GM23338 (cell line): ENCODE results near the gene THSD4. TPM values are rescaled to one million over a fixed set of nuclear protein-coding genes. Genes with fewer than 3 reads are reported as not detected.

ENCODE experiments used
- ATAC-seq: fragments of 200-7000 bp; cut with Tn5 transposase; 3 replicates; pipeline ENCODE4 v1.9.1; 2020
- DNase-seq: peaks from one replicate; pipeline ENCODE4 v3.0.0-alpha.2; 2015; ENCODE audit warnings: low spot score
- H2AFZ ChIP-seq: fragments of 200-600 bp; sonication (generic); 2 replicates; pipeline ENCODE4 v1.8.0; 2016; ENCODE audit warnings: antibody characterized with exemption, mild to moderate bottlenecking, moderate library complexity
- H3F3A ChIP-seq: fragments of 200-600 bp; sonication (generic); replicated peaks from 2 replicates; pipeline ENCODE4 v1.8.0; 2017; ENCODE audit warnings: antibody characterized with exemption, mixed run types, low read depth
- H3K27ac ChIP-seq: fragments of 200-600 bp; sonication (generic); 2 replicates; pipeline ENCODE4 v1.6.1; 2016; ENCODE audit warnings: low read depth
- H3K27me3 ChIP-seq: fragments of 200-600 bp; sonication (generic); 2 replicates; pipeline ENCODE4 v1.8.0; 2016; ENCODE audit warnings: mild to moderate bottlenecking, mixed run types, moderate library complexity; ENCODE audit not compliant: insufficient read depth
- H3K36me3 ChIP-seq: fragments of 200-600 bp; sonication (generic); 2 replicates; pipeline ENCODE4 v1.8.0; 2016; ENCODE audit warnings: mild to moderate bottlenecking; ENCODE audit not compliant: insufficient read depth
- H3K4me1 ChIP-seq: fragments of 200-600 bp; sonication (generic); 2 replicates; pipeline ENCODE4 v1.8.0; 2016; ENCODE audit warnings: mild to moderate bottlenecking, moderate library complexity; ENCODE audit not compliant: insufficient read depth
- H3K4me2 ChIP-seq: fragments of 200-600 bp; sonication (generic); 2 replicates; pipeline ENCODE4 v1.7.1; 2017; ENCODE audit warnings: mixed run types
- H3K4me3 ChIP-seq: fragments of 200-600 bp; sonication (generic); 2 replicates; pipeline ENCODE4 v1.6.1; 2016; ENCODE audit warnings: mixed run types
- H3K79me2 ChIP-seq: fragments of 200-600 bp; sonication (generic); replicated peaks from 2 replicates; pipeline ENCODE4 v1.8.0; 2017; ENCODE audit warnings: mild to moderate bottlenecking; ENCODE audit not compliant: insufficient read depth
- H3K9me2 ChIP-seq: fragments of 200-600 bp; sonication (generic); 2 replicates; pipeline ENCODE4 v1.8.0; 2017; ENCODE audit not compliant: insufficient read depth
- H4K20me1 ChIP-seq: fragments of 200-600 bp; sonication (generic); replicated peaks from 2 replicates; pipeline ENCODE4 v1.8.0; 2017; ENCODE audit warnings: mild to moderate bottlenecking; ENCODE audit not compliant: insufficient read depth
- H3K27ac Mint-ChIP-seq: 2 replicates; pipeline ENCODE4 v1.8.0; 2020; ENCODE audit warnings: inconsistent platforms, mild to moderate bottlenecking, moderate library complexity, mixed read lengths
- H3K27me3 Mint-ChIP-seq: 3 replicates; pipeline ENCODE4 v1.8.0; 2022; ENCODE audit warnings: low read depth, mild to moderate bottlenecking, moderate library complexity, mixed read lengths, inconsistent platforms; ENCODE audit not compliant: insufficient read depth, poor library complexity
- H3K36me3 Mint-ChIP-seq: 3 replicates; pipeline ENCODE4 v1.8.0; 2021; ENCODE audit warnings: low read depth, mild to moderate bottlenecking, inconsistent platforms, moderate library complexity, mixed read lengths
- H3K4me1 Mint-ChIP-seq: 3 replicates; pipeline ENCODE4 v1.8.0; 2020; ENCODE audit warnings: mild to moderate bottlenecking, inconsistent platforms, mixed read lengths
- H3K4me3 Mint-ChIP-seq: 3 replicates; pipeline ENCODE4 v1.8.0; 2021; ENCODE audit warnings: moderate library complexity, mild to moderate bottlenecking, inconsistent platforms, mixed read lengths
- H3K9me3 Mint-ChIP-seq: 3 replicates; pipeline ENCODE4 v1.8.0; 2020; ENCODE audit warnings: moderate library complexity, mild to moderate bottlenecking, inconsistent platforms, mixed read lengths
- EZH2 ChIP-seq: fragments of 200-600 bp; sonication (generic); IDR thresholded peaks from one replicate; pipeline ENCODE4 v1.8.0; 2017; ENCODE audit warnings: antibody characterized with exemption, mild to moderate bottlenecking, low read depth; ENCODE audit not compliant: unreplicated experiment
- polyA plus RNA-seq: library from polyadenylated mRNA; unstranded; fragments of >200 nt; fragmentation: Nextera tagmentation; extraction: Ambion mirVana; gene quantifications from 2 replicates; pipeline ENCODE4 v1.2.1, GENCODE V29; 2016
- total RNA-seq: library from RNA; depleted of rRNA; stranded (reverse); fragments of >200 nt; shearing (Covaris generic); gene quantifications from 2 replicates; pipeline ENCODE4 v1.2.3, GENCODE V29; 2014
- TF ChIP-seq, protein P1 (sequence below): fragments of 250-450 bp; sonication (Bioruptor Pico); IDR thresholded peaks from 2 replicates; pipeline ENCODE4 v1.5.0; 2020; ENCODE audit warnings: mild to moderate bottlenecking, moderate library complexity
- TF ChIP-seq, protein P2 (sequence below): IDR thresholded peaks from 2 replicates; pipeline ENCODE4 v1.6.1; 2016; ENCODE audit warnings: antibody characterized with exemption

The THSD4 gene
- total and polyA plus RNA-seq, 2 experiments from 2014 or later = 2.0 to 7.4 TPM

DNA sequence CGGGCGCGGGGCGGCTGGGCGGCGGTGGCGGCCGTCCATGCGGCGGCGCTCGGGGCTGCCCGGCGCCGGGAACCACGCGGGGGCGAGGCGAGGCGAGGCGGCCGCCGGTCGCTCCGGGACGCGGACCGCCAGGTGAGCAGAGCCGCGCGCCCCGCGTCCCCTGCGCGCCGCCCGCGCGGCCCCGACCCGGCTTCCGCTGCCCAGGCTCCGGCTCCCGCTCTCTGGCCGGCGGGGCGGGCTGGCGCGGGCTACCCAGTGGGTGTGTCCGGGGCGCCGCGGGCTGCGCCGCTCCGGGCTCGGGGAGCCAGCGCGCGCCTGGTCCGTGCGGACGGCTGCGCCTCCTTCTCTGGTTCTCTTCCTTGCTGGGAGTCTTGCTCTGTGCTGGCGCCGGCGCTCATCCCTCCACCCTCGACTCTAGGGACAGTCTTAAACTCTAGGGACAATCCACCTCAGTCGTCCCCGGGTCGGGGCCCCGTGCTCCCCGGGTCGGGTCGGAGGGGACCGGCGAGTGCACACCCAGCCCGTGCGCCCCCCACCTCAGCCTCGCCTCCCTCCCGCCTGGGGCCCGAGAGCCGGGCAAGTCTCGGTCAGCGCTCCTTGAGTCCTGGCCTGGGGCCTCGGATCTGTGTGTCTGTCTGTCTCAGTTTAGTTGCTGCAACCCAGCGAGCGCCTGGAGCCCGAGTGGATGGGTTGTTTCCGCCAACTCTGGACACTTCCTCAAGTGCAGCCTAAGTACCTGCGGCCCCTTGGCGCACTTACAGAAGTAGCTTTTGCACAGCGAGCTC, 488 bp downstream of the THSD4 start:
- Histone ChIP-seq H3K4me3 (peak overlapping the region; percentile 93), H4K20me1 (no peaks in the 10 kb centered on the region; the same call in none of the 2 replicates), H3K4me2 (peak overlapping the region; percentile 100), H3F3A (no peaks in the 10 kb centered on the region; the same call in 1 of the 2 replicates), H3K4me1 (peaks cover 26% of the 10 kb centered on the region), H2AFZ (peak overlapping the region; percentile 99), H3K79me2 (peaks cover 3% of the 10 kb centered on the region; the same call in 1 of the 2 replicates), H3K27ac (no peak overlapping the region), H3K27me3 (peaks cover 25% of the 10 kb centered on the region), H3K36me3 (no peaks in the 10 kb centered on the region), H3K9me2 (no peaks in the 10 kb centered on the region)
- Mint-ChIP-seq H3K36me3 (no peaks in the 10 kb centered on the region), H3K4me3 (peak overlapping the region; percentile 81), H3K9me3 (no peaks in the 10 kb centered on the region), H3K27me3 (peaks cover 37% of the 10 kb centered on the region), H3K4me1 (peaks cover 56% of the 10 kb centered on the region), H3K27ac (no peak overlapping the region)
- DNase-seq = peak; percentile 67
- peak; percentile 54 for ATAC-seq
- TF ChIP-seq, protein P1, sequence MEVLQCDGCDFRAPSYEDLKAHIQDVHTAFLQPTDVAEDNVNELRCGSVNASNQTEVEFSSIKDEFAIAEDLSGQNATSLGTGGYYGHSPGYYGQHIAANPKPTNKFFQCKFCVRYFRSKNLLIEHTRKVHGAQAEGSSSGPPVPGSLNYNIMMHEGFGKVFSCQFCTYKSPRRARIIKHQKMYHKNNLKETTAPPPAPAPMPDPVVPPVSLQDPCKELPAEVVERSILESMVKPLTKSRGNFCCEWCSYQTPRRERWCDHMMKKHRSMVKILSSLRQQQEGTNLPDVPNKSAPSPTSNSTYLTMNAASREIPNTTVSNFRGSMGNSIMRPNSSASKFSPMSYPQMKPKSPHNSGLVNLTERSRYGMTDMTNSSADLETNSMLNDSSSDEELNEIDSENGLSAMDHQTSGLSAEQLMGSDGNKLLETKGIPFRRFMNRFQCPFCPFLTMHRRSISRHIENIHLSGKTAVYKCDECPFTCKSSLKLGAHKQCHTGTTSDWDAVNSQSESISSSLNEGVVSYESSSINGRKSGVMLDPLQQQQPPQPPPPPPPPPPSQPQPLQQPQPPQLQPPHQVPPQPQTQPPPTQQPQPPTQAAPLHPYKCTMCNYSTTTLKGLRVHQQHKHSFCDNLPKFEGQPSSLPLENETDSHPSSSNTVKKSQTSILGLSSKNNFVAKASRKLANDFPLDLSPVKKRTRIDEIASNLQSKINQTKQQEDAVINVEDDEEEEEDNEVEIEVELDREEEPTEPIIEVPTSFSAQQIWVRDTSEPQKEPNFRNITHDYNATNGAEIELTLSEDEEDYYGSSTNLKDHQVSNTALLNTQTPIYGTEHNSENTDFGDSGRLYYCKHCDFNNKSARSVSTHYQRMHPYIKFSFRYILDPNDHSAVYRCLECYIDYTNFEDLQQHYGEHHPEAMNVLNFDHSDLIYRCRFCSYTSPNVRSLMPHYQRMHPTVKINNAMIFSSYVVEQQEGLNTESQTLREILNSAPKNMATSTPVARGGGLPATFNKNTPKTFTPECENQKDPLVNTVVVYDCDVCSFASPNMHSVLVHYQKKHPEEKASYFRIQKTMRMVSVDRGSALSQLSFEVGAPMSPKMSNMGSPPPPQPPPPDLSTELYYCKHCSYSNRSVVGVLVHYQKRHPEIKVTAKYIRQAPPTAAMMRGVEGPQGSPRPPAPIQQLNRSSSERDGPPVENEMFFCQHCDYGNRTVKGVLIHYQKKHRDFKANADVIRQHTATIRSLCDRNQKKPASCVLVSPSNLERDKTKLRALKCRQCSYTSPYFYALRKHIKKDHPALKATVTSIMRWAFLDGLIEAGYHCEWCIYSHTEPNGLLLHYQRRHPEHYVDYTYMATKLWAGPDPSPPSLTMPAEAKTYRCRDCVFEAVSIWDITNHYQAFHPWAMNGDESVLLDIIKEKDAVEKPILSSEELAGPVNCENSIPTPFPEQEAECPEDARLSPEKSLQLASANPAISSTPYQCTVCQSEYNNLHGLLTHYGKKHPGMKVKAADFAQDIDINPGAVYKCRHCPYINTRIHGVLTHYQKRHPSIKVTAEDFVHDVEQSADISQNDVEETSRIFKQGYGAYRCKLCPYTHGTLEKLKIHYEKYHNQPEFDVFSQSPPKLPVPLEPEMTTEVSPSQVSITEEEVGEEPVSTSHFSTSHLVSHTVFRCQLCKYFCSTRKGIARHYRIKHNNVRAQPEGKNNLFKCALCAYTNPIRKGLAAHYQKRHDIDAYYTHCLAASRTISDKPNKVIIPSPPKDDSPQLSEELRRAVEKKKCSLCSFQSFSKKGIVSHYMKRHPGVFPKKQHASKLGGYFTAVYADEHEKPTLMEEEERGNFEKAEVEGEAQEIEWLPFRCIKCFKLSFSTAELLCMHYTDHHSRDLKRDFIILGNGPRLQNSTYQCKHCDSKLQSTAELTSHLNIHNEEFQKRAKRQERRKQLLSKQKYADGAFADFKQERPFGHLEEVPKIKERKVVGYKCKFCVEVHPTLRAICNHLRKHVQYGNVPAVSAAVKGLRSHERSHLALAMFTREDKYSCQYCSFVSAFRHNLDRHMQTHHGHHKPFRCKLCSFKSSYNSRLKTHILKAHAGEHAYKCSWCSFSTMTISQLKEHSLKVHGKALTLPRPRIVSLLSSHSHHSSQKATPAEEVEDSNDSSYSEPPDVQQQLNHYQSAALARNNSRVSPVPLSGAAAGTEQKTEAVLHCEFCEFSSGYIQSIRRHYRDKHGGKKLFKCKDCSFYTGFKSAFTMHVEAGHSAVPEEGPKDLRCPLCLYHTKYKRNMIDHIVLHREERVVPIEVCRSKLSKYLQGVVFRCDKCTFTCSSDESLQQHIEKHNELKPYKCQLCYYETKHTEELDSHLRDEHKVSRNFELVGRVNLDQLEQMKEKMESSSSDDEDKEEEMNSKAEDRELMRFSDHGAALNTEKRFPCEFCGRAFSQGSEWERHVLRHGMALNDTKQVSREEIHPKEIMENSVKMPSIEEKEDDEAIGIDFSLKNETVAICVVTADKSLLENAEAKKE (CRISPR knock-in tag) = no peak
- TF ChIP-seq EZH2 = no peak
- TF ChIP-seq, protein P2, sequence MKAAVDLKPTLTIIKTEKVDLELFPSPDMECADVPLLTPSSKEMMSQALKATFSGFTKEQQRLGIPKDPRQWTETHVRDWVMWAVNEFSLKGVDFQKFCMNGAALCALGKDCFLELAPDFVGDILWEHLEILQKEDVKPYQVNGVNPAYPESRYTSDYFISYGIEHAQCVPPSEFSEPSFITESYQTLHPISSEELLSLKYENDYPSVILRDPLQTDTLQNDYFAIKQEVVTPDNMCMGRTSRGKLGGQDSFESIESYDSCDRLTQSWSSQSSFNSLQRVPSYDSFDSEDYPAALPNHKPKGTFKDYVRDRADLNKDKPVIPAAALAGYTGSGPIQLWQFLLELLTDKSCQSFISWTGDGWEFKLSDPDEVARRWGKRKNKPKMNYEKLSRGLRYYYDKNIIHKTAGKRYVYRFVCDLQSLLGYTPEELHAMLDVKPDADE = no peak
